Measurements from ENCODE around the gene CACNA2D1. TPM values are rescaled to one million over a fixed set of nuclear protein-coding genes. Genes with fewer than 3 reads are reported as not detected.

Gene CACNA2D1
- total RNA-seq, 4 donors from 2014 or later: 3.0 to 15.7 (median 8.6) TPM

DNA sequence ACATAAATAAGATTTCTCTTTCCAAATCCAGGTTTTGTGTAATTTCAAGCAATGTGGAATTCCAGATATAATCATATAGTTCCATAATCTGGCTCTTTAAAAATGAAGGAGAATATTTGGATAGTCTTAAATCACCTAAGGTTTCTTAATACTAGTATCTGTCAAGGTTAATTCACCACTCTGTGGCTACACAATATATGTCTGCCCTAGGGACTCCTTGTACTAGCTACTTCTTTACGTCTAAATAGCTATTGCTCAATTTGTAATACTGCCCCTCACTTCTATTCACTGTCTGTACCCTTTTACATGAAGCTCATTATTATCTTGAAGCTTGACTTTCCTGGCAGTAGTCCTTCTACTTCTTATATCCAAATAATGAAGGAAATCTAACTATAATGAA, 47.2 kb downstream of the CACNA2D1 start:
- DNase-seq (ENCODE audit: low spot score in 2 of 2): no peak
- H3K4me3 ChIP-seq (ENCODE audit: low read depth, poor library complexity, severe bottlenecking): no peak overlapping the region
- intact Hi-C loops (cut with DNase I; ENCODE audit: low total_unique reads): no loop called here
- TF ChIP-seq, protein P1, sequence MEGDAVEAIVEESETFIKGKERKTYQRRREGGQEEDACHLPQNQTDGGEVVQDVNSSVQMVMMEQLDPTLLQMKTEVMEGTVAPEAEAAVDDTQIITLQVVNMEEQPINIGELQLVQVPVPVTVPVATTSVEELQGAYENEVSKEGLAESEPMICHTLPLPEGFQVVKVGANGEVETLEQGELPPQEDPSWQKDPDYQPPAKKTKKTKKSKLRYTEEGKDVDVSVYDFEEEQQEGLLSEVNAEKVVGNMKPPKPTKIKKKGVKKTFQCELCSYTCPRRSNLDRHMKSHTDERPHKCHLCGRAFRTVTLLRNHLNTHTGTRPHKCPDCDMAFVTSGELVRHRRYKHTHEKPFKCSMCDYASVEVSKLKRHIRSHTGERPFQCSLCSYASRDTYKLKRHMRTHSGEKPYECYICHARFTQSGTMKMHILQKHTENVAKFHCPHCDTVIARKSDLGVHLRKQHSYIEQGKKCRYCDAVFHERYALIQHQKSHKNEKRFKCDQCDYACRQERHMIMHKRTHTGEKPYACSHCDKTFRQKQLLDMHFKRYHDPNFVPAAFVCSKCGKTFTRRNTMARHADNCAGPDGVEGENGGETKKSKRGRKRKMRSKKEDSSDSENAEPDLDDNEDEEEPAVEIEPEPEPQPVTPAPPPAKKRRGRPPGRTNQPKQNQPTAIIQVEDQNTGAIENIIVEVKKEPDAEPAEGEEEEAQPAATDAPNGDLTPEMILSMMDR (IDR thresholded peaks at IDR 0.05): no peak
- no peak for TF ChIP-seq POLR2A (IDR thresholded peaks at IDR 0.05)
- WGBS, 2 donors: 88 to 93% methylated on average over 1 of the region's 1 CpG

DNA sequence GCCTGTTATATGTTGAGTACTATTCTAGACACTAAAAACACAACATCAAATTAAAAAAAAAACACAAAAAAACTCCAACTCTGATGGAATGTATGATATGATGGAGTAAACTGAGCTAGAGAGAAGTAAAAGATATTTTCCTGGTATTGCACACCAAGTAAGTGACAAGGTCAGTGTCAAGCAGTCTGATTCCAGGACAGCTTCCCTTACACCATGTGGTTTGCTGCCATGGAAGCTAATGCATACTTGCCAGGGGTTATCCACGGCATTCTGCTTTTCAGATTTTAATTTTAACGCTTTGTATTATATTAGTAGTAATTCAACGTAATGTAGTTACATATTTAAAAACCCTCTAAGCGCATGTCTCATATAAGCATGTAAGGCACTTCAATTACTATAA, 48.4 kb downstream of the CACNA2D1 start:
- no peak overlapping the region for H3K4me3 ChIP-seq (ENCODE audit: low read depth, poor library complexity, severe bottlenecking)
- intact Hi-C loops (cut with DNase I; ENCODE audit: low total_unique reads): no loop called here
- no peak for TF ChIP-seq POLR2A (IDR thresholded peaks at IDR 0.05)
- TF ChIP-seq, protein P1 (IDR thresholded peaks at IDR 0.05): no peak
- no peak for DNase-seq (ENCODE audit: low spot score in 2 of 2)
- WGBS, 2 donors: 98% methylated on average over 4 of the region's 4 CpGs

DNA sequence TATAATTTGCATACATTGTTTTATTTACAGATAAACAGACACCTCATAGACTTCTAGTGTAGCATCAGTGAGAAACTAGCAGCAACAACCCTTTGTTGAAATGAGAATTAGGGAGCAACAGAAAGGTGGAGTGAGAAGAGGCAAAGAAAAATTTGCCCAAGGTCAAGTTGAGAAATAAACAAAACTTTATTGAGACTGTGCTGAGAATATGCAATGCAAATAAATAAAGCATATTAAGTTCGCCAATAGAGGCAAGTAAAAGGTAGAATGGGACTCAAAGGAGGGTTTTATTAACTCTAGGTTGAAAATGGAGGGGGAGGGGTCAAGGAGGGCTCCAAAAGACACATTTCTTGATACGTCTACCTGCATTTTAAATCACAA, 49.7 kb downstream of the CACNA2D1 start:
- intact Hi-C loops (cut with DNase I; ENCODE audit: low total_unique reads): no loop called here
- TF ChIP-seq, protein P1 (IDR thresholded peaks at IDR 0.05): no peak
- WGBS, 2 donors: 93% methylated on average over 2 of the region's 2 CpGs
- DNase-seq (ENCODE audit: low spot score in 2 of 2): no peak
- no peak overlapping the region for H3K4me3 ChIP-seq (ENCODE audit: low read depth, poor library complexity, severe bottlenecking)

DNA sequence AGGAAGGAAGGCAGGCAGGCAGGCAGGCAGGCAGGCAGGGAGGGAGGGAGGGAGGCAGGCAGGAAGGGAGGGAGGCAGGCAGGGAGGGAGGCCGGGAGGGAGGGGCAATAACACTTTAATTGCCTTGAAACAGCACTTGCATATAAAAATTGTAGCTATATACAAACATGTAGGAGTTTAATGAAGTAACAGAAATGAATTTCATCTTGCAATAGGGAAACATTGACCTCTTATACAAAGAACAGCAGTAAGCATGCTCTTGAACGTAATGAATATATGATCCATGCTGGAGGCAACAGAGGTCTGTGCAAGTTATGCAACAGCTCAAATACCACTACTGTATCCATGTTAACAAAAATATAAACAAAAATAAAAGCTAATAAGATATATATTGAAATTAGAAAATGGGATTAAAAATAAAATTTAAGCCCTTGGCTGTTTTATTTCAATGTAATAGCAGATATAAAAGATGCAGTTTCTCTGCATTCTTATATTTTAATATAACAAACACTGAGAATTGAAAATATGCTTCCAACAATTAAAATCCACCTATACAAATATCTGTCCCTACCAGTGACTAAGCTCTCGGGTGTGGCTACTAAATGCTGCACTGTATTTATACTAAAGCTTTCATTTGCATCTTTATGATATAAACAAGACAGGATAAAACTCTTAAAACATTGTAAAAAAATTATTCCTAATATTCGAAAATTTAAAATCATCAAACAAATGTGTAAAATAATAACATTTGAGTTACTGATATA, 50.3 kb downstream of the CACNA2D1 start:
- H3K4me3 ChIP-seq (ENCODE audit: low read depth, poor library complexity, severe bottlenecking): no peak overlapping the region
- TF ChIP-seq POLR2A (IDR thresholded peaks at IDR 0.05): no peak
- intact Hi-C loops (cut with DNase I; ENCODE audit: low total_unique reads): no loop called here
- 70 to 74% methylated on average over 4 of the region's 4 CpGs for WGBS, 2 donors
- DNase-seq (ENCODE audit: low spot score in 2 of 2): no peak

DNA sequence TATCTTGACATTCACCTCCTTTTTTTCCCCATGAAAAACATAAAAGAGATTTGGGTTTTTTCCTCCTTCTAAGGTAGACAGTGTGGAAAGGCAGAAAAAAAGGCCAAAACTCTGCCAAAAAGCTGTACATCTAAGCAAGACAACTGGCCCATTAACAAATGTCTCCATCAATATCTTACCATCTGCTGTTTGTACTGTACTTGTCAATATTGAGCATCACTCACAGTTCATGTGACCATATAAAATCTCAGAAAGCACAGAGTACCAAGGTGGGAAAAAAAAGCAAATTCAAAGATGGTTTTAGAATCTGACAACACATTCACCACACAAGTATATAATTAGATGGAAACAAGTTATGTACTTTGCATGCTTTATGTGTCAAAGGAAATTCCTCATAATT, 52.6 kb downstream of the CACNA2D1 start:
- TF ChIP-seq, protein P1 (IDR thresholded peaks at IDR 0.05): no peak
- TF ChIP-seq POLR2A (IDR thresholded peaks at IDR 0.05): no peak
- H3K4me3 ChIP-seq (ENCODE audit: low read depth, poor library complexity, severe bottlenecking): no peak overlapping the region
- DNase-seq (ENCODE audit: low spot score in 2 of 2): no peak
- intact Hi-C loops (cut with DNase I; ENCODE audit: low total_unique reads): no loop called here

DNA sequence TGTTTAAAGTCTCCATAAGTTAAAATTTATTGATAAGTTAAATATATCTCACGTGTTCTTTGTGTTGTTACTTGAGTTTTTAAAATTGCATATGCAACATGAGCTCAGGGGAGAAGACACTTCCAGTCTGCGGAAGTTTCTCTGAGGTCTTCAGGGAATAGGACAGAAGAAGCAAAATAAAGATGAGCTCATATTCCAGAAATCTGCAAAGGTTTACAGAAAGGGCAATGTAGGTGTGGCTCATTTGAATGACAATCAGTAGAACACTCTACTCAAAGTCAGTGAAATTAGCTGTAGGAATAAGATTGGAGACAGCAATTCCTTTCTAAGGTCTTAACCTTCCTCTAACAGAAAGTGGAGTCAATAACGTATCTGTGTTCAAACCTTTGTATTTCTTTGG, 53.7 kb downstream of the CACNA2D1 start:
- 71 to 72% methylated on average over 3 of the region's 3 CpGs for WGBS, 2 donors
- intact Hi-C loops (cut with DNase I; ENCODE audit: low total_unique reads): no loop called here
- TF ChIP-seq, protein P1 (IDR thresholded peaks at IDR 0.05): no peak
- no peak for TF ChIP-seq POLR2A (IDR thresholded peaks at IDR 0.05)
- H3K4me3 ChIP-seq (ENCODE audit: low read depth, poor library complexity, severe bottlenecking): no peak overlapping the region
- DNase-seq (ENCODE audit: low spot score in 2 of 2): no peak
